CD4-positive, alpha-beta T cell treated with Interleukin-4 for 1 hour (primary cell): ENCODE measurements around the gene C15orf39.
"Not testable (repeated sequence)": the region's sequence is repeated elsewhere in the genome, so short reads cannot be mapped to it uniquely, and the experiment has no call there.

Experiments used
- DNase-seq, 2 donors: peaks; one replicate each; pipeline ENCODE4 v3.0.0-alpha.2; 2020 to 2022

The C15orf39 gene

DNA sequence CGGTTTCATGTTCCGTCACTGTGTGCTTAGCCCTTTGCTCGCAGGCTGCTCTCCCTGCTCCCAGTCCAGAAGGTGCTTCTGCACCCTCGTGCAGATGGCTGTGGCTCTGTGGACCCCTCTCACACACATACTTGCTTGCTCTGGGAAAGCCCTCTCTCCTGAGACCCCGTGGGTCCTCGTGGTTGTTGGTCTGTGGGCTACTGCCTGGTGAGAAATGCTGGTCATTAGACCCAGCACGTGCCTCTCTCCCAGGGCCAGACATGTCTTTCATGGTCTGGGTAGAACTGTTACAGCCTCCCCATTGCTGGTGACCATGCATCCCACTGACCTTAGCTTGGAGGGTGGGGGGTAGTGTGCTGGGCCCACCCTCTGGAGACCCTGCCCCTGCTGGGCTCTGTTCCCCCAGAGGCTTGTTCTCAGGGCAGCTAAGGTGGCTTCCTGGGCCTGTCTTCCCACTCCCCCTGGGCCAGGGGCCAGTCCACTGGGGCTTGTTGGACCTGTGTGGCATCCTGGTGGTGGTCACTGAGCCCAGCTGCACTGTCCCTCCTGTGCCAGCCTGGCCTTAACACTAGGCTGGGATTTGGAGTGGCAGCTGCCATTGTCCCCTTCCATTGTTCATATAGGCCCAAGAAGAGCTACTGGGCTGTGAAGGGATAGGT is 10.6 kb downstream of the C15orf39 start:
- DNase-seq: no peak

DNA sequence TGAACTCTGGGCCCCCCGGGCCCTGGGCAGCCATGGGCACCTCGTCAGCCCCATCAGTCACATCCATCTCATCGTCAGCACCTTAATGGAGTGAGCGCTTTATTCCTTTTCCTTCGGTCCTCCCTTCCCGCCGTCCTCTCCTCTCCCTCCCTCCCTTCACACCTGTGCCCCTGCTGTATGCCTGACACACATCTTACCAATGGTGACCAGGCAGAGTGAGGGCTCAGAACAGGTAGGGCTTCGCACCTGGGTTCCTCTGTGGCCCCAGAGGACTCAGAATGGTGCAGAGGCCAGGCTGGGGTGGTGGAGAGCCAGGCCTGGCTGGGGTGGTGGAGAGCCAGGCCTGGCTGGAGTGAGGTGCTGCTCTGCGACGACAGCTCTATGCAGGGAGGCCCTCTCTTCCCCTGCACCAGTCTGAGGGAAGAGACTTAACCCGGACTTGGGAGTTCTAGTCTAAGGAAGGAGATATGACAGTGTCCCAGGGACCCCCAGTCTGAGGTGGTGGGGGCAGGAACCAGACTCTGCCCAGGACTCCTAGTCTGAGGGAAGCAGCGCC is 11.6 kb downstream of the C15orf39 start:
- DNase-seq: no peak

- no peak for DNase-seq
Measured at GRCh38 chr15:75213768-75214221, 12.1 kb downstream of the C15orf39 start.

GRCh38 chr15:75214293-75215096 is 12.8 kb downstream of the C15orf39 start:
- DNase-seq: no peak

DNA sequence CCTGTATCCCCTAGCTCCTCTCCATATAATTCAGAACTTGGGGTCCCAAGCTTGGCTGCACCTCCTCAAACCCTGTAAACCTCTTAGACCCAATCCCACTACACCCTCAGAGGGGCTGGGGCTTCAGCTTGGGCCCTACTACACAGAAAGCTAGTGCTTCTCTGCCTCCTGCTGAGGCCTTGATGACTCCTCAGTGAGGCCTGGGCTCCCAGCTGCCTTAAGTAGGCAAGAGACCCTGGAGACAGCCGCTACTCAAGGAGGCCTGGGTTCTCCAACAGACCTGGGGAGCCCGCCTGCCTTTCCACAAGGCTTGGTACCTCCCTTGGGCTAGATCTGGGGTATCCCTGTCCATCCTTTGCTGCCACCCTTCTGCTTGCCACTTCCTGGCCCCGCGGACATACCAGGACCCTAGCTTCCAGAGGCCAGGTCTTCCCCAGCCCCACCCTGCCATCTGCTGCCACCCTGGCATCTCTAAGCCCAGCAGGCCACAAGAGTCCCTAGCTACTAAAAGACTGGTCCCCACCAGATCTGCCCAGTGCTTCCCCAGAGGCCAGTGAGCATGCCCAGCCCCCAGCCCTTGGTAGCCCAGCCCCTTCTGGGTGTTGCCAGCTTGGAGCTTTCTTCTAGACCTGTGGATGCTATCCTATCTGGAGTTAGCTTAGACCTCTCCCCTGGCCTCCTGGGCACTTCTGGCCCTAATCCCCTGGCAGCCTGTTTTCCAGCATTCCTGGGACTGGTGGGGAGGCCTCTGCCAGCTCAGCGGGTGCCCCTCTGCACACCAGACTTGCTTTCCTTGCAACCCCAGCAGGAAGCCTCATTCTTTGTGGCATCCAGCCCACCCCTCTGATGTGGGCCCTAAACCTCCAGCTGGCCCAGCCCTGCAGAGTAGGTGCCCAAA is 13.7 kb downstream of the C15orf39 start:
- DNase-seq: no peak

DNA sequence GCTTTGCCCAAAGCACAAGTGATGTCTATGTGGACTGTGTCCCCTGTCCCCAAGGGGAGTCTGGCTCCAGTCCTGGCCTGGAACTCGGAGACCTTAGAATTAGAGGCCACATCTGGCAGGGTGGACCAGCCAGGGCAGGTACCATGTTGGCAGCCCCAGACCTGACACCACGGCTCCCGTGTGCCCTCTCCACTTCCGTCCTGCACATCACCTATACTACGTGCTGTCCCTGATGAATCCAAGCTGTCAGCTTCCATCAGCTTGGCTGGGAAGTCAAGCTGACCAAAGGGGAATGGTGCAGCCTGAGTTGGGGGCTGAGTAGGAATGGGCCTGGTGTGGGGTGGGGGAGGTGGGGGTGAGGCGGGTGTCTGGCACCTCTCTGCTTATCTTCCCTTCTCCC is 15.3 kb downstream of the C15orf39 start:
- no peak for DNase-seq

DNA sequence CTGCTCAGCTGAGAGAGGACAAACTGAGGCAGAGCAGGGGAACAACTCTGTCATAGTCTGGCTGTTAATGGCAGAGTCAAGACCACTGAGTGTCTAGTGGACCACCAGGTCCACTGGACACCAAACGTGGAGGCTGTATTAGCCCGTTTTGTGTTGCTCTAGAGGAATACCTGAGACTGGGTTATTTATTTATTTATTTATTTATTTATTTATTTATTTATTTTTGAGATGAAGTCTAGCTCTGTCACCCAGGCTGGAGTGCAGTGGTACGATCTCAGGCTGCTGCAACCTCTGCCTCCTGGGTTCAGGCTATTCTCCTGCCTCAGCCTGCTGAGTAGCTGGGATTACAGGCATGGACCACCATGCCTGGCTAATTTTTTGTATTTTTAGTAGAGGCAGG is 15.9 kb downstream of the C15orf39 start:
- DNase-seq: not testable (repeated sequence)

DNA sequence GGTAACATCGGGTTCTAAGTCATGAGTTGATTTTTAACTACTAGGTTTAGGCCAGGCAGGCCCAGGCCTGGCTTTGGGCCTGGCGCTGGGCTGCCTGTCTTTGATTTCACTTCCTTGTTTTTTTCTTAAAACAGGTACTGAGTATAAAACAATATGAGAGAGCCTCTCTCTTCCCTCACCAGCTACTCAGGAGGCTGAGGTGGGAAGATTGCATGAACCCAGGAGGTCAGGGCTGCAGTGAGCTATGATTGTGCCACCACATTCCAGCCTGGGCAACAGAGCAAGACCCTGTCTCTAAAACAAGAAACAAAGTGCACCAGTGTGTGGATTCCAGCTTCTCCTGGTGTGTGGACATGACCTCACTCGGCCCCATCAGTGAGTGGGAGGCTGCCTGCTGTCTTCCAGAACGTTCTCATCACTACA is 17.8 kb downstream of the C15orf39 start:
- not testable (repeated sequence) for DNase-seq

DNA sequence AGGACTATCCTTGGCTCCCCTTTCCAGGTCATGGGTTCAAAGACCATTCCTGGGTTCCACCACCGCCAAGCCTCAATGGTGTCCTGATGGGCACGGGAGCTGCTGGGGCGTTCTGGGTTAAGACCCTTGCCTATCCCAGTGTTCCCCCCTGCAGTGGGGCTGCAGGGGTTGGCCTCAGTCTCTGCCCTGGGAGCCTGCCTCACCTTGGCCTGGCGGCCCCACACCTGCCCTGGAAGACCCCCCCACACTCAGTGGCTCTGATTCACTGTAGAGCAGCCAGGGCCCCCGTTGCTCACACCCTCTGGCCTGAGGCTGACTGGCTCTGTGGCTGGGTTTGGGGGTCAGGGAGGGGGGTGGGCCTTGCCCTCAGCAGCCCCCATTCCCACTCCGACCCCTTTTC is 22.0 kb downstream of the C15orf39 start:
- DNase-seq: no peak

DNA sequence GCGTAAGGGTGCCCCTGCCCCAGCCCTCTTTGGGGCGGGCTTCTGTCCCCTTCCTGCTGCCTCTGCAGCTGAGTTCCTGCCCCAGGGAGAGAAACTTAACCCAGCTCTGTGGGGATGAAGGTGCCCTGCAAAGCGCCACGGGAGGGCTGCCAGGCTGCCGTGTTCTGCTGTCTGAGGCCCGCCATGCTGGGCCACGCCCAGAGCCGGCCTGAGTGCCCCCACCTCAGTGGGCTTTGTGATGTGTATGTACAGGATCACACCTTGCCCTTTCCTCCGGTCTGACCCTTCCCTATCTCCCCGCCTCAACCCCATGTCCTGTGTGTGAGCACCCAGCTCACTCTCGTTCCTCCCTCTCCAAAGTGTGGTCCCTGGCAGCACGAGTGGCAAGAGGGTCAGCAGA is 22.6 kb downstream of the C15orf39 start:
- no peak for DNase-seq

DNA sequence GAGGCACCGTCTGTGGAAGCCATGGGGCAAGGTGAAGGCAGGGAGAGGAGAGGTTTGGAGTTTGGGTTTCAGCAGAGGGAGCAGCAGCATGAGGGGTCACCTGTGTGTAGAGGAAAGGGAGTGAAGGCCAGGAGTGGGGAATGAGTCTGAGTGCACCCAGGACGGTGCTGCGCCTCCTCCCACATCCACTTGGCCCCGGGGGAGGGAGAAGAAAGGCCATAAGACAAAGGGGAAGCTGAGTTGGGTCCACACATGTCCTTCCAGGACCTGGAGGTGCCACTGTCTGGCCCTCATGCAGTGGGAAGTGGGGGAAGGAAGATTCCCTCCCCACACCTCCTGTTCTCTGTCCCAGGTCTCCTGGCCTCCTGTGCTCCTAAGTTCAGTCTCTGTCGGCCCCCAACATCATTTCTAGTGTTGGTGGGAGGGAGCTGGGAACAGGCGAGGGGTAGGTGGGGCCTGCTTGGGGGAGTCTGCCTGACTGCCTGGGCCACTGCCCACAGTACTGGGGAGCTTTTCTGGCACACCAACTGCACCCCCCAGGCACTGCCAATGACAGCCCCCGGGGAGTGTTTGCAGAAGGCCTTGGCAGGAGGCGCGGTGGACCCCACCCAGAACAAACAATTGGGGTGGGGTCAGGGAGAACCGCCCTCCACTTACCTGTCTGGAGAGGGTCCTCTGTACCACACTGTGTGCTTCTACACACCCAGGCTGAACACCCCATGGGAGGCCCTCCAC is 23.6 kb downstream of the C15orf39 start:
- not testable (repeated sequence) for DNase-seq

DNA sequence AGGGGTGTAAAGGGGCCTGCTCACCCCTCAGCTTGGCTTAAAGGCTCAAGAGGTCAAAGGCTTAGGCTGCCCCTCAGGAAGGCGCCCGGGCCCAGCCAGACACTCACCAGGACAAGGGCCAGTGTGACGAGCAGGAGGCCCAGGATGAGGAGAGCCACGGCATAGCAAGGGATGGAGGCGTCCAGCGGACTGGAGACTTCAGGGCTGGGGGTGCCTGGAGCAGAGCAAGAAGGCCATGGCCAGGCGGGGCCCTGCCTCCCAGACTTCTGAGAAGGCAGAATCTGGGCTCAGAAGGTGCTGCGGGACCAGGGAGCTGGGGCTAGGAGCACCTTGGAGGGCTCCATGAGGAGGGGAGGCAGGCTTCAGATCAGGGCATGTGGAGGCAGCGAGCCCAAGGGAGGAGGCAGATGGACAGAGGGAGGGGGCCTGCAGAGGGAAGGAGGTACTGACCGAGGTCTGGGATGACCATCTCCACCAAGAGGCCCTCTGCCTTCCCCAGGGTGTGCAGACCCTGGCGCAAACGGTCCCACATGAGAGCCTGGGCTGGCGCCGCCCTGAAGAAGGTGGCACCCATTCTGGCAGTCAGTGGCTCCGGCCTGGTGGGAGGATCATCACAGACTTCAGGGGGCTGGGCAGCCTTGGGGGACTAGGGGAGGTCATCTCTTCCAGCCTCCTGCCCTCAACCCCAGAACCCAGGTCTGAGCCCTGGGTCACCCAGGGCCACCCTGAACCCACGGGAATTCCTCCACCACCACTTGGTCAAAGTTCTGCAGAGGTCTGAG is 24.5 kb downstream of the C15orf39 start:
- no peak for DNase-seq

GRCh38 chr15:75227112-75227511 is 25.4 kb downstream of the C15orf39 start:
- DNase-seq: not testable (repeated sequence)

- no peak for DNase-seq
Measured at GRCh38 chr15:75227663-75228280, 26.1 kb downstream of the C15orf39 start.

- DNase-seq: no peak
Measured at GRCh38 chr15:75228787-75229186, 27.1 kb downstream of the C15orf39 start.

DNA sequence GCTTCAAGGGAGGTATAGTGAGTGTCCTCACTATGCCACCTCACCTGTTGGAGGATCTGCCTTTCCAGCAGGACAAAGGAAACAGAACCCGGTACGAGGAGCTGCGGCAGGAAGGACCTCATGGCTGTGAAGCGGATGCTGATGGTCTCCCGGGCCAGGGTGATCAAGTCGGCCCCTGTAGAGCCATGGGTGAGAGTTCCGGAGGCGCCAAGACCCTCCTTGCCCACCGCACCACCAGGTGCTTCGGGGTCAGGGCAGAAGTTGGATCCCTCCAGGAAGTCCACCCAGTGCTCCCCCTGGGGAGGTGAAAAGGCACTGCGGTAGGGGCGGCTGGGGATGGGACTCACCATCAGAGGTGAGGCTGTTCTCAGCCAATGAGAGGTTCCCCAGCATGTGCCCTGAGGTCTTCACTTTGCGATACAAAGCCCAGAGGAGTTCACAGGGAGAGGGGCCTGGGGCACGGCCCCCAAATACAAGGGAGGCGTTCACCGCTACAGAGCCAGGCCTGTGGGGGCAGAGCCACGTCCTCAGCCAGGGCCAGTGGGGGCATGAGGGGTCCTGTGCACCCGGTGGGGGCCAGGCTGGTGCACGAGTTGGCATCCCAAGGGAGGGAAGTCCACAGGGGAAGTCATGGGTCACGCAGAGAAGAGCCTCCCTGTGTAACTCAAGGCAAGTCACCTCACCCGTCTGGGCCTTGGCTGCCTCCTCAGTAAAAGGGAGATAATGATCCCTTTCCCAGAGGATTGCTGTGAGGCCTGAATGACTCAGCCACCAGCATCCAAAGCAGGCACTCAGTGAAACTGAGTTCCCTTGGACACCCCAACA is 27.7 kb downstream of the C15orf39 start:
- DNase-seq: no peak

- no peak for DNase-seq
Measured at GRCh38 chr15:75230016-75230343, 28.3 kb downstream of the C15orf39 start.

DNA sequence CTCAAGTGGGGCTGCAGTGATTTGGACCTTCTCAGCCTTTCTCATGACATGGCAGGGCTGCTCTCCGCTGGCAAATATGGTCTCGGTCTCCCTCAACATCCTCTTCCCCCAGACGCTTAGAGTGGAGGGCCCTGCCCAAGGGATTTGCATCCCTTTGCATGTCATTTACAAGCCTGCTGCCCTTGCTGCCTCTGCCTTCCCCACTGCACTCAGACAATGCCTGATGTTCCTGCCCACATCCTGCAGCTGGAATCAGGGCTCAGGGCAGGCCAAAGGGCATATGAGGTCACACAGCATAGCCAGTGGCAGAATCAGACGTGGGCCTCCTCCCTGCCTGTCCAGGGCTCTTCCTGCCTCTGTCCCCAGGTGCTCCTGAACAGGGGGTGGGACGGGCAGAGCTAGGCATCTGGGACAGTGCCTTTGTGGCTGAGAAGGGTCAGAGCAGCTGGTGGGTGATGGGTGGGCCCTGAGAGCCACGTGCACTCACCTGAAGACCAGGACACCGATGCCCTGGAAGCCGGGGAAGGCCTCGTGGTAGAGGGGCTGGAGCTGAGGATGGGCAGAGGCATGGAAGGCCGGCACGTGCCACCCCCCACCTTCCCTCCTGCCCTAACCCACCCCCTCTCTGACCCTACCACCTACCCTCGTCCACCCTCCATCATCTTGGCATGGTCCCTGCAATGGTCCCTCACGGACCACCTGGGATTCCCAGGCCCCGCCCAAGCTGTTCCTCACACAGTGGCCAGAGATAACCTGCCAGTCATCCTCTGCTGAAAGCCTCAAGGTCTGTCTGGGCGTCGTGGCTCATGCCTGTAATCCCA is 29.1 kb downstream of the C15orf39 start:
- no peak for DNase-seq

DNA sequence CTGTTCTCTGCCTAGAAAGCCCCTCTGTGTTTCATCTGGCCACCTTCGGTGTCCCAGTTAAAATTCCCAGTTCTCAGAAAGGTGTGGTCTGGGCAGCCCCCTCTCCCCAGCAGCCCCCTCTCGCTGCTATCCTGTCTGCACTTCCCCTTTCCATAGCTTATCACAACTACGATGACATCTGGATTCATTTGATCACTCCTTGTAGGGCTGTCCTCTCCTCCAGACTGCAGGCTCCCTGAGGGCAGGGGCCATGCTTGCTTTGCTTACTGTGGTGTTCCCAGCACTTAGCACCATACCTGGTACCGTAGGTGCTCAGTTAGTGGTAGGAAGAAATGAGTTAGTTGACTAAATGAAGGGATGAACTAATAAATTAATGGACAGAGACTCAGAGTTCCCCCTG is 30.2 kb downstream of the C15orf39 start:
- DNase-seq: no peak
